PC-9 (cell line): Measurements from ENCODE around the gene PGM2. TPM values are rescaled to one million over a fixed set of nuclear protein-coding genes. Genes with fewer than 3 reads are reported as not detected.

Experiments
- BruUV-seq: library from RNA; stranded (reverse); fragments of 400-500 nt; replicated peaks from 2 replicates; lab custom pipeline; 2021; lab: Mats Ljungman, UMichigan
- CTCF ChIA-PET: fragments of 300-600 bp; sonication (Branson Sonifier 250); formaldehyde crosslinking; loops from one replicate; lab custom pipeline; 2022; ENCODE audit warnings: antibody characterized with exemption; lab: Charles Lee
- POLR2A ChIA-PET: fragments of 300-600 bp; sonication (Branson Sonifier 250); formaldehyde crosslinking; loops from one replicate; lab custom pipeline; 2022; ENCODE audit warnings: antibody characterized with exemption; ENCODE audit not compliant: unreplicated experiment; lab: Charles Lee
- DNase-seq, 2 experiments: peaks; one replicate each; pipeline versions ENCODE4 v3.0.0 to v3.0.0-alpha.2; 2015 to 2022; ENCODE audit warnings: mixed read lengths in 1 of 2
- H2AFZ ChIP-seq: fragments of 200-600 bp; sonication (generic); 2 replicates; pipeline ENCODE4 v1.8.1; 2017; ENCODE audit warnings: antibody characterized with exemption
- H3F3A ChIP-seq: fragments of 200-600 bp; sonication (generic); 2 replicates; pipeline ENCODE4 v1.8.1; 2017; ENCODE audit warnings: antibody characterized with exemption, mild to moderate bottlenecking, low read depth; ENCODE audit not compliant: insufficient read depth
- H3K27ac ChIP-seq: fragments of 200-600 bp; sonication (generic); 2 replicates; pipeline ENCODE4 v1.6.1; 2016; ENCODE audit warnings: mixed run types
- H3K27me3 ChIP-seq: fragments of 200-600 bp; sonication (generic); 2 replicates; pipeline ENCODE4 v1.6.1; 2016; ENCODE audit warnings: low read depth, mixed run types; ENCODE audit not compliant: insufficient read depth
- H3K36me3 ChIP-seq: fragments of 200-600 bp; sonication (generic); 2 replicates; pipeline ENCODE4 v1.6.1; 2016; ENCODE audit warnings: low read depth, mixed run types
- H3K4me1 ChIP-seq: fragments of 200-600 bp; sonication (generic); replicated peaks from 2 replicates; pipeline ENCODE4 v1.6.1; 2016; ENCODE audit warnings: mixed run types; ENCODE audit not compliant: insufficient read depth
- H3K4me2 ChIP-seq: fragments of 200-600 bp; sonication (generic); 2 replicates; pipeline ENCODE4 v1.6.1; 2017; ENCODE audit warnings: mixed run types
- H3K4me3 ChIP-seq: fragments of 200-600 bp; sonication (generic); 2 replicates; pipeline ENCODE4 v1.6.1; 2016; ENCODE audit warnings: mixed run types
- H3K79me2 ChIP-seq: fragments of 200-600 bp; sonication (generic); 2 replicates; pipeline ENCODE4 v1.6.1; 2017; ENCODE audit warnings: low read depth, mixed run types
- H3K9me2 ChIP-seq: fragments of 200-600 bp; sonication (generic); 2 replicates; pipeline ENCODE4 v1.8.1; 2017; ENCODE audit warnings: mild to moderate bottlenecking; ENCODE audit not compliant: insufficient read depth
- H3K9me3 ChIP-seq: fragments of 200-600 bp; sonication (generic); 2 replicates; pipeline ENCODE4 v1.8.1; 2016; ENCODE audit warnings: low read depth; ENCODE audit not compliant: insufficient read depth
- H4K20me1 ChIP-seq: fragments of 200-600 bp; sonication (generic); 2 replicates; pipeline ENCODE4 v1.8.1; 2017; ENCODE audit not compliant: insufficient read depth
- CTCF ChIP-seq: fragments of 200-600 bp; sonication (generic); conservative IDR thresholded peaks from 2 replicates; pipeline ENCODE4 v1.6.1; 2017; ENCODE audit warnings: mixed run types, antibody characterized with exemption, mild to moderate bottlenecking, moderate library complexity
- EZH2 ChIP-seq: fragments of 200-600 bp; sonication (generic); IDR thresholded peaks from 2 replicates; pipeline ENCODE4 v1.8.0; 2017; ENCODE audit warnings: antibody characterized with exemption, low read depth
- intact Hi-C: fragments of 100-400 bp; cut with micrococcal nuclease; formaldehyde crosslinking; loops from one replicate; pipeline ENCODE4 v1.10.0; 2022; ENCODE audit not compliant: unreplicated experiment
- total RNA-seq: library from RNA; stranded (reverse); gene quantifications from 2 replicates; pipeline ENCODE4 v1.2.3, GENCODE V29; 2021

Gene PGM2
- total RNA-seq, 1 experiment from 2014 or later: 32.5 TPM

DNA sequence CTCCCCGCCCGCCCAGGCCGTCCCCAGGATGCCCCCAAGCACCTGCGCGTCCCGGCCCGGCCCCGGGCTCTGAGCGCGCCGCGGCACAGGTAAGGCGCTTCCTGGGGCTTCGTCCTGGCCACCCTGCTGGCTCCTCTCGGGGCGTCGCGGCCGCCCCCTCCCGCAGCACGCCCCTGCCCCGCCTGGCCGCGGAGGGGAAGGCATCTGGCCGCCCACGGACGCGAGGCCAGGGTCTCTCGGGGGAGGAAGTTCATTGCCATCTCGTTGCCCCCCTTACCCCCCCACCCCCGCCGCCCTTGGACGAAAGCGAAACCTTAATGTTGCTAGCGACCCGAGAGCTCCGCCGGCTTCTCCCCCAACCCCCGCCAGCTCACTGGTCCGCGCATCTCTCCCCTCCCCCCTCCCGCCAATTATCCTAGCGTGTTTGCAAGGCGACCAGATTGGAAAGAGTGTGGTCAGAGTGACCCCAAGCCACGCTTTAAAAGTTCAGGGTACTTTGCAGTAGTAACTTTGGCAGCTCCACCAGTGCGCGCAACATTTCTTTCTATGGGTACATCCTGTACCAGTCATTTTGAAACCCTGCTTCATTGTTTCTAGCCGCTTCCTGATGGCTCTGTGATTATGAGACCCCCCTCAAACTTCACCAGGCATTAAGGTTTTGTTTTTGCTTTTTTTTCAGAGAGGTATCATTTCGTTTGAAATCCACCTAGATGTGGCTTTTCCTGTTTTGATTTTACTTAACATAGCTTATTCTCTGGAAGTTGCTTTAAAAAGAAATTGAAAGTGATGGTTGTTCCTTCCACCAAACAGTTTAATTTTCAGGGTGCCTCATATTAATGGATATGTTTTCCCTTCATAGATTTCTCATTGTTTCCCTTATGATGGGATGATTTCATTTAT, 65.0 kb downstream of the PGM2 start:
- H3K27ac ChIP-seq: no peak overlapping the region
- H3K36me3 ChIP-seq: 0 out of 2 replicates have a peak, but pooled peaks cover 3% of the 10 kb centered on the region
- no peaks in the 10 kb centered on the region for H3F3A ChIP-seq
- no peaks in the 10 kb centered on the region; the same call in 1 of the 2 replicates for H3K4me1 ChIP-seq
- peak overlapping the region; percentile 71 for H3K4me2 ChIP-seq
- intact Hi-C loops: loop anchor here (2.0 to 5.0 kb wide), 2 partner anchors 64 to 89 kb away; partner anchors contain the start of gene PGM2
- no peaks in the 10 kb centered on the region; the same call in 1 of the 2 replicates for H3K79me2 ChIP-seq
- no peaks in the 10 kb centered on the region for H3K27me3 ChIP-seq
- H3K9me2 ChIP-seq: no peaks in the 10 kb centered on the region
- peak overlapping the region; percentile 85 for H2AFZ ChIP-seq
- peak in 1 of 2 experiments; percentile 49 for DNase-seq
- no TSS peak for BruUV-seq
- POLR2A ChIA-PET: interaction anchor here (0.5 to 0.6 kb wide), 3 partner anchors 61 to 450 kb away, joined by 4 to 5 read pairs (median 4); no protein-coding TSS in a partner anchor
- CTCF ChIA-PET: interaction anchor here (0.6 to 0.7 kb wide), 3 partner anchors 22 to 146 kb away, joined by 3 to 9 read pairs (median 4); no protein-coding TSS in a partner anchor
- H4K20me1 ChIP-seq: no peaks in the 10 kb centered on the region
- peak overlapping the region; percentile 64 for H3K4me3 ChIP-seq
- TF ChIP-seq EZH2 (no peak), CTCF (no peak)
- H3K9me3 ChIP-seq: no peaks in the 10 kb centered on the region

- BruUV-seq: no TSS peak
- Histone ChIP-seq H2AFZ (no peak overlapping the region), H3K4me1 (no peaks in the 10 kb centered on the region; the same call in 1 of the 2 replicates), H3K36me3 (0 out of 2 replicates have a peak, but pooled peaks cover 3% of the 10 kb centered on the region), H4K20me1 (no peaks in the 10 kb centered on the region), H3F3A (no peaks in the 10 kb centered on the region), H3K27ac (no peak overlapping the region), H3K9me3 (no peaks in the 10 kb centered on the region), H3K4me3 (no peak overlapping the region), H3K4me2 (peak overlapping the region; percentile 71; the same call in 1 of the 2 replicates), H3K79me2 (no peaks in the 10 kb centered on the region; the same call in 1 of the 2 replicates), H3K9me2 (no peaks in the 10 kb centered on the region), H3K27me3 (no peaks in the 10 kb centered on the region)
- ChIA-PET POLR2A (no interaction called here), CTCF (no interaction called here)
- intact Hi-C loops: loop anchor here (5.0 kb wide), 1 partner anchor 65 kb away; the partner anchor contains the start of gene PGM2
- no peak for DNase-seq
- no peak for TF ChIP-seq EZH2
- TF ChIP-seq CTCF: no peak
These were observed 66.2 kb downstream of the PGM2 start for GRCh38 chr4:37892641-37893040.

GRCh38 chr4:37893164-37893563, 66.7 kb downstream of the PGM2 start:
- H3K4me2 ChIP-seq: no peak overlapping the region
- no peak overlapping the region for H3K4me3 ChIP-seq
- H3K9me2 ChIP-seq: no peaks in the 10 kb centered on the region
- H3K27me3 ChIP-seq: no peaks in the 10 kb centered on the region
- H3K36me3 ChIP-seq: 0 out of 2 replicates have a peak, but pooled peaks cover 3% of the 10 kb centered on the region
- no TSS peak for BruUV-seq
- H2AFZ ChIP-seq: no peak overlapping the region
- no peaks in the 10 kb centered on the region for H3K9me3 ChIP-seq
- no peak overlapping the region for H3K27ac ChIP-seq
- no peaks in the 10 kb centered on the region for H4K20me1 ChIP-seq
- DNase-seq: no peak
- no peaks in the 10 kb centered on the region; the same call in 1 of the 2 replicates for H3K4me1 ChIP-seq
- ChIA-PET CTCF (interaction anchor here (0.6 kb wide), 1 partner anchor 66 kb away, joined by 5 read pairs; no protein-coding TSS in a partner anchor), POLR2A (no interaction called here)
- no peak for TF ChIP-seq CTCF
- TF ChIP-seq EZH2: no peak
- no peaks in the 10 kb centered on the region for H3F3A ChIP-seq
- intact Hi-C loops: loop anchor here (5.0 kb wide), 1 partner anchor 66 kb away; the partner anchor contains the start of gene PGM2
- H3K79me2 ChIP-seq: no peaks in the 10 kb centered on the region; the same call in 1 of the 2 replicates
